AG04450 (cell line): ENCODE results near the gene AFMID. TPM values are rescaled to one million over a fixed set of nuclear protein-coding genes. Genes with fewer than 3 reads are reported as not detected.

Experiments used
- CTCF ChIA-PET: fragments of 300-600, 350-600 bp; formaldehyde crosslinking; extraction: SDS; loops from one replicate; lab custom pipeline; 2022; ENCODE audit warnings: antibody characterized with exemption, inconsistent platforms; lab: Charles Lee
- POLR2A ChIA-PET: fragments of 350-600 bp; formaldehyde crosslinking; extraction: SDS; loops from one replicate; lab custom pipeline; 2021; ENCODE audit warnings: antibody characterized with exemption, inconsistent platforms; lab: Yijun Ruan, JAX
- DNase-seq: peaks from one replicate; pipeline ENCODE4 v3.0.0-alpha.2; 2011; ENCODE audit warnings: low read depth, low spot score
- H3K27ac ChIP-seq: one replicate; pipeline ENCODE4 v1.5.1; 2012; ENCODE audit warnings: low read depth, low read length, control low read depth
- H3K27me3 ChIP-seq: one replicate; pipeline ENCODE4 v1.6.0; 2012; ENCODE audit warnings: low read length; ENCODE audit not compliant: control insufficient read depth, insufficient read depth
- H3K4me3 ChIP-seq: 2 replicates; pipeline ENCODE4 v1.5.1; 2011; ENCODE audit warnings: mild to moderate bottlenecking, low read depth, low read length, control low read depth
- H3K9me3 ChIP-seq: 2 replicates; pipeline ENCODE4 v1.5.1; 2012; ENCODE audit warnings: low read length; ENCODE audit not compliant: control insufficient read depth, insufficient read depth
- polyA plus RNA-seq: library from polyadenylated mRNA; depleted of rRNA; stranded (reverse); fragments of >200 nt; gene quantifications from 2 replicates; pipeline ENCODE4 v1.2.3, GENCODE V29; 2011
- TF ChIP-seq, protein P1 (sequence below): IDR thresholded peaks from 2 replicates; pipeline ENCODE4 v1.5.1; 2011; ENCODE audit warnings: low read depth, low read length, control low read depth, inconsistent platforms

Gene AFMID
- polyA plus RNA-seq, 1 experiment, result 26.2 TPM

DNA sequence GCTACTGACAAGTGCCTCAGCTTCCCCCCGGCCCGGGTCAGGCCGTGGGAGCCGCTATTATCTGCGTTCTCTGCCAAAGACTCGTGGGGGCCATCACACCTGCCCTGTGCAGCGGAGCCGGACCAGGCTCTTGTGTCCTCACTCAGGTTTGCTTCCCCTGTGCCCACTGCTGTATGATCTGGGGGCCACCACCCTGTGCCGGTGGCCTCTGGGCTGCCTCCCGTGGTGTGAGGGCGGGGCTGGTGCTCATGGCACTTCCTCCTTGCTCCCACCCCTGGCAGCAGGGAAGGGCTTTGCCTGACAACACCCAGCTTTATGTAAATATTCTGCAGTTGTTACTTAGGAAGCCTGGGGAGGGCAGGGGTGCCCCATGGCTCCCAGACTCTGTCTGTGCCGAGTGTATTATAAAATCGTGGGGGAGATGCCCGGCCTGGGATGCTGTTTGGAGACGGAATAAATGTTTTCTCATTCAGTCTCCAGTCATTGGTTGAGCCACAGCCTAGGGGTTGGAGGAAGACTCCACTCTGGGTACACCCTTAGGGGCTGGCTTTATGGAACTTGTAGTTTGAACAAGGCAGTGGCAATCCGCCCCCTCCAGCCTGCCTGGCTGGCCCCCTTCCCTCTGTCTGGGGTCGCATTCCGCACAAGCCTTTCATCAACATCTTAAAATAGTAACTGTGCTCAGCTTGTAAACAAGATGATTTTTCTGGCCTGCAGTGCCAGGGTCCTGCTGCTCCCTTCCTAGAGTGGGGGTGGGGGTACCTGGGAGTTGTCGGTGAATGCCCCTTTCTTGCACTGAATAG lies 14.7 kb upstream of the AFMID start:
- no peaks in the 10 kb centered on the region for H3K9me3 ChIP-seq
- CTCF ChIA-PET, result interaction anchor here (1.3 kb wide), 1 partner anchor 14 kb away, joined by 6 read pairs; the partner anchor contains the start of gene TK1
- POLR2A ChIA-PET, result no interaction called here
- DNase-seq, result no peak
- no peak overlapping the region for H3K27ac ChIP-seq
- TF ChIP-seq, protein P1, sequence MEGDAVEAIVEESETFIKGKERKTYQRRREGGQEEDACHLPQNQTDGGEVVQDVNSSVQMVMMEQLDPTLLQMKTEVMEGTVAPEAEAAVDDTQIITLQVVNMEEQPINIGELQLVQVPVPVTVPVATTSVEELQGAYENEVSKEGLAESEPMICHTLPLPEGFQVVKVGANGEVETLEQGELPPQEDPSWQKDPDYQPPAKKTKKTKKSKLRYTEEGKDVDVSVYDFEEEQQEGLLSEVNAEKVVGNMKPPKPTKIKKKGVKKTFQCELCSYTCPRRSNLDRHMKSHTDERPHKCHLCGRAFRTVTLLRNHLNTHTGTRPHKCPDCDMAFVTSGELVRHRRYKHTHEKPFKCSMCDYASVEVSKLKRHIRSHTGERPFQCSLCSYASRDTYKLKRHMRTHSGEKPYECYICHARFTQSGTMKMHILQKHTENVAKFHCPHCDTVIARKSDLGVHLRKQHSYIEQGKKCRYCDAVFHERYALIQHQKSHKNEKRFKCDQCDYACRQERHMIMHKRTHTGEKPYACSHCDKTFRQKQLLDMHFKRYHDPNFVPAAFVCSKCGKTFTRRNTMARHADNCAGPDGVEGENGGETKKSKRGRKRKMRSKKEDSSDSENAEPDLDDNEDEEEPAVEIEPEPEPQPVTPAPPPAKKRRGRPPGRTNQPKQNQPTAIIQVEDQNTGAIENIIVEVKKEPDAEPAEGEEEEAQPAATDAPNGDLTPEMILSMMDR, result no peak
- no peaks in the 10 kb centered on the region for H3K27me3 ChIP-seq
- no peak overlapping the region for H3K4me3 ChIP-seq

DNA sequence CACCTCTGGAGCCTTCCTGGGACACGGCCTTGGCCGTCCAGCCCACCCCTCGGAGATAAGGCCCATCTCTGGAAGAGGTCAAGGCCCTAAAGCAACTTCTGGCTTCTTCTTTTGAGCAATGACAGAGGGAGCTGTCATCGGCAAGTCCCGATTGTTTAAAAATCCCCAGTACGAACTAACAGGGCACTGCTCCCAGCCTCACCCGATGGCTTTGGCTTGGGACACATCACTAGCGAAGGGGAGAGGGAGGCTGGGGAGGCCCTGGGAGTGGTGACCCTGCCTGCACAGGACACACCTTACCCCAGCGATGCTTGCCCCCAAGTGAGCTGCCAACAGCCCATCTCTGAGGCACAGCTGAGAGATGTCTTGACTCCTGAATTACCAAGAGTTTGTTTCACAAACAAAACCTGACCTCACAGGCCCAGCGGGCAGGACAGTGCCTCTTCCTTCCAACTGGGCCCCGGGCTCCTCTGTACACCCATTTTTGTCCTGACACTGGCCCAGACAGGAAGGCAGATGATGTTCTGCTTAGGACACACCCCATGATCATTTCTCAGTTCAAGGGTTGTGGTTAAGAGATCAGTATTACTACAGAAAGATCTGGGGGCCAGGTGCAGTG lies 14.0 kb upstream of the AFMID start:
- TF ChIP-seq, protein P1, result no peak
- ChIA-PET POLR2A (no interaction called here), CTCF (no interaction called here)
- no peak overlapping the region for H3K4me3 ChIP-seq
- no peaks in the 10 kb centered on the region for H3K27me3 ChIP-seq
- H3K9me3 ChIP-seq, result no peaks in the 10 kb centered on the region
- no peak overlapping the region for H3K27ac ChIP-seq
- DNase-seq, result no peak

DNA sequence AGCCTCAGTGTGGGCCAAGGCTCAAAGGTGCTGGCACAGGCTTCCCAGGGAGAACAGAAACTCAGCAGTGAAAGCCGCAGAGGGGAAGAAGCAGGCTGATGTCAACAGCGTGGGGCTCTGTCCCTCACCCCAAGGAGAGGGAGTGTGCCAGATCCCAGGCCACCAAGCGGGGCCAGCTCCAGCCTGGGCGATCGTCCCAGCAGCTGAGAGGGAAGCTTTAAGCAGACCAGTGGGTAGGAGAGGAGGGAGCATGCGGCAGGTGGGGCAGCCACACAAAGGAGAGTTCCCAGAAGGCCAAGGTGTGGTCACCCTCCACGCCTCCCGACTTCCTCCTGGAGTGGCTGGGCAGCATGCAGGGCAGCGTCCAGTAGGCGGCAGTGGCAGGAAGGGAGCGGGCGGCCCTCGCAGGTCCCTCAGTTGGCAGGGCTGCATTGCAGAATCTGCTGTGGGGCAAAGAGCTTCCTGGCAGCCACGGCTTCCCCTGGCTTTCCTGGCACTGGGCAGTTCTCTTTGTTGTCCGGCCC lies 12.8 kb upstream of the AFMID start:
- Histone ChIP-seq H3K9me3 (peaks cover 3% of the 10 kb centered on the region; the same call in 1 of the 2 replicates), H3K27me3 (no peaks in the 10 kb centered on the region), H3K4me3 (no peak overlapping the region), H3K27ac (no peak overlapping the region)
- TF ChIP-seq, protein P1, result no peak
- no peak for DNase-seq
- ChIA-PET CTCF (interaction anchor here (0.6 to 2.1 kb wide), 5 partner anchors 11 to 987 kb away, joined by 3 to 11 read pairs (median 4); partner anchors contain the start of genes AFMID and TK1), POLR2A (no interaction called here)

DNA sequence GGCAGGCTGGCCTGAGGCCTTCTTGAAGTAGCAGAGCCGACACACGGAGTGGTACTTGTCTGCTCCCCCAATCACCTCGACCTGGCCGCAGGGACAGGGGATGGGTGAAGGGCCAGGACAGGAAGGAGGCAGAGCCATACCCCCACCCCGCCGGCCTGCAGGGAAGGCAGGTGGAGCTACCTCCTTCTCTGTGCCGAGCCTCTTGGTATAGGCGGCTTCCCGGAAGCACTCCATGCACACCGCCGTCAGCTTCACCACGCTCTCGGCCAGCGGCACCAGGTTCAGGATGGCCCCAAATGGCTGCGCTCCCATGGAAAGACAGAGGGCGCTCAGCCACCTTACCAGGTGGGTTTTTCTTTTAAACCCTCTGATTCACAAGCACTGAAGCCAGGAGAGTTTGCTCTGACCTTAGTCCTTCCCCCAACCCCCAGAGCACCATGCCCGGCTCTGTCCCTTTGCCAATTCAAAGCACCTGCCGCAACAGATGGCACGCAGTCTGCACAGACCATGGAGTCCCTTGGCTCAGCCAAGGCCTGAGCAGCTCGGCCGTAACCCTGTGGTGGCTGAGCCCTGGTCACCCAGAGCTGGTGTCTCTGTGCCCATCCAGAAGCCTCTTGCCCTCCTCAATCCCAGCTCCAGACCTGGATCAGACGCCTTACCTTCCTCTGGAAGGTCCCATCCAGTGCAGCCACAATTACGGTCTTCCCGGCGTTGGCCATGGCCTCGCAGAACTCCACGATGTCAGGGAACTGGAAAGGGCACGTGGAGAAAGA lies 12.1 kb upstream of the AFMID start:
- no peak for DNase-seq
- Histone ChIP-seq H3K27ac (no peak overlapping the region), H3K9me3 (peaks cover 3% of the 10 kb centered on the region; the same call in 1 of the 2 replicates), H3K27me3 (no peaks in the 10 kb centered on the region), H3K4me3 (no peak overlapping the region)
- TF ChIP-seq, protein P1, result no peak
- ChIA-PET CTCF (interaction anchor here (0.9 to 2.1 kb wide), 4 partner anchors 11 to 64 kb away, joined by 3 to 11 read pairs (median 4); partner anchors contain the start of genes AFMID and TK1), POLR2A (no interaction called here)
